Gastroesophageal sphincter (tissue), 3 donors: Measurements from ENCODE around the gene CSMD2.

Experiments used
- POLR2A ChIP-seq, 2 donors: fragments of 450-650 bp; IDR thresholded peaks; one replicate each; pipeline ENCODE4 v1.6.1; 2017; ENCODE audit warnings: antibody characterized with exemption in 2 of 2, mild to moderate bottlenecking in 2 of 2, moderate library complexity in 1 of 2
- POLR2AphosphoS5 ChIP-seq: sonication (generic); formaldehyde crosslinking; IDR thresholded peaks from one replicate; pipeline ENCODE4 v1.6.1; 2017; ENCODE audit warnings: antibody characterized with exemption
- TF ChIP-seq, protein P1 (sequence below), 4 experiments: fragments of 200-600 bp in 2 of 4; fragments of 450-650 bp in 2 of 4; sonication (generic) in 1 of 4; IDR thresholded peaks; one replicate each; pipeline ENCODE4 v1.5.1; 2017 to 2019; ENCODE audit warnings: antibody characterized with exemption in 4 of 4, mild to moderate bottlenecking in 2 of 4, moderate library complexity in 2 of 4

DNA sequence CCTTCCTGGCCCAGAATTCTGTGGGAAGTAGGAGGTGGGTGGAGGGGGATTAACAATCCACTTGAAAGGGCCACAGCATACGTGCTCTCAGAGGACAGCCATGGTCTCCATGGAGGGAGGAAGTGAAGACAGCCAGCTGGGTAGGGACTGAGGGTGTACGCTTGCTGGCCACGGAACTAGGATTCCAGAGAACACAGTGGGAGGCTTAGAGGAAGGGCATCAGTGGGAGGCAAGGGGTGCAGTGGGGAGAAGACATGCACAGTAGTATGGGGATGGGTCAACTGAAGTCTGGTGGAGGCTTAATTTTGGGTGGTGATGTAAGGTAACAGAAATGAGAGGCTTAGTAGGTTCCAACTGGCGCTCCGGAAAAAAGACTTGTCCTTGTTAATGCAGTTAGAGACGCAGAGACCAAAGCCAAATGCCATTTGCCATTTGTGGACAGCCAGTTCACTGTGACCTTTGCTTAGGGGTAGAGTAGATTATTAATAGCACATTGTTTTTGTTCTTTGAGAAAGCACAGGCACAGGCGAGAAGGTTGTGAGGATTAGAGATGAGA, 589.6 kb downstream of the CSMD2 start:
- TF ChIP-seq, protein P1, sequence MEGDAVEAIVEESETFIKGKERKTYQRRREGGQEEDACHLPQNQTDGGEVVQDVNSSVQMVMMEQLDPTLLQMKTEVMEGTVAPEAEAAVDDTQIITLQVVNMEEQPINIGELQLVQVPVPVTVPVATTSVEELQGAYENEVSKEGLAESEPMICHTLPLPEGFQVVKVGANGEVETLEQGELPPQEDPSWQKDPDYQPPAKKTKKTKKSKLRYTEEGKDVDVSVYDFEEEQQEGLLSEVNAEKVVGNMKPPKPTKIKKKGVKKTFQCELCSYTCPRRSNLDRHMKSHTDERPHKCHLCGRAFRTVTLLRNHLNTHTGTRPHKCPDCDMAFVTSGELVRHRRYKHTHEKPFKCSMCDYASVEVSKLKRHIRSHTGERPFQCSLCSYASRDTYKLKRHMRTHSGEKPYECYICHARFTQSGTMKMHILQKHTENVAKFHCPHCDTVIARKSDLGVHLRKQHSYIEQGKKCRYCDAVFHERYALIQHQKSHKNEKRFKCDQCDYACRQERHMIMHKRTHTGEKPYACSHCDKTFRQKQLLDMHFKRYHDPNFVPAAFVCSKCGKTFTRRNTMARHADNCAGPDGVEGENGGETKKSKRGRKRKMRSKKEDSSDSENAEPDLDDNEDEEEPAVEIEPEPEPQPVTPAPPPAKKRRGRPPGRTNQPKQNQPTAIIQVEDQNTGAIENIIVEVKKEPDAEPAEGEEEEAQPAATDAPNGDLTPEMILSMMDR (IDR thresholded peaks at IDR 0.05): no peak
- TF ChIP-seq POLR2A (IDR thresholded peaks at IDR 0.05) (no peak), POLR2AphosphoS5 (peak; percentile 15)
